GM20431 (cell line): ENCODE results near the gene CAD.
"Not testable (repeated sequence)": the region's sequence is repeated elsewhere in the genome, so short reads cannot be mapped to it uniquely, and the experiment has no call there.

Experiments used
- in situ Hi-C: fragments of 300-500 bp; cut with MseI, MboI; formaldehyde crosslinking; loops from one replicate; pipeline ENCODE4 v1.15.0; 2020; ENCODE audit warnings: low sequenced_read_pairs; ENCODE audit not compliant: unreplicated experiment

Gene CAD

DNA sequence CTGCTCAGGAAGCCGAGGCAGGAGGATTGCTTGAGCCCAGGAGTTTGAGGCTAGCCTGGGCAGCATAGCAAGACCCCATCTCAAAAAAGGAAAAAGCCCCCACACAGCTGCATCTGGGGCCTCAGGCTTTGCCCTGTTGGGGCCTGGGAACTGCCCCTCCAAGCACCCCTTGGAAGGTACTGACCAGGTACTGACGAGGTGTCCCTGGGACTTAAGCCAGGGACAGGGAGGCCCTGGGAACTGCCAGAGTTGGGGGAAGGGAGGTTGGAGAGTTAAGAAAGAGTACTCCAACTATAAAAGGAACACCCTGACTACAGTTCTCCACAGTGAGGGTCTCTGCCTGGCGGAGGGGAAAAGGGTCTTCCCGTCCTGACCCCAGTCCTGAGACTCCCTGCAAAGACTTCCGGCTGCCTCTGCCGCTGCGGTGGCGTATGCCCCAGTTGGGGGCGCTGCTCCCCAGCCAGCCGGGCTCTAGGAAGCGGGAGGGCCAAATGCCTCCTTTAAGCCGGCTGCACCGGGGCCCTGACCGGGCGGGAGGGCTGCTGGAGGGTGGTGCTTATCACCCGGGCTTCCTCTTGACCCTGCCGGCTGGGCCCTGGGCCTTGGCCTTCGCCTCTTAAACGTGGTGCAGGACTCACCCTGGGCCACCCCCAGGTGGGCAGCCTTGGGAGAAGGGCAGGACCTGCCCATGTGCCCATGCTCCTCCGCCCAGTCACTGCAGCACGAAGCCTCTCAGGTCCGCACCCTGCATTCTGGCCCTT lies 32.9 kb downstream of the CAD start:
- in situ Hi-C loops, result no loop called here

DNA sequence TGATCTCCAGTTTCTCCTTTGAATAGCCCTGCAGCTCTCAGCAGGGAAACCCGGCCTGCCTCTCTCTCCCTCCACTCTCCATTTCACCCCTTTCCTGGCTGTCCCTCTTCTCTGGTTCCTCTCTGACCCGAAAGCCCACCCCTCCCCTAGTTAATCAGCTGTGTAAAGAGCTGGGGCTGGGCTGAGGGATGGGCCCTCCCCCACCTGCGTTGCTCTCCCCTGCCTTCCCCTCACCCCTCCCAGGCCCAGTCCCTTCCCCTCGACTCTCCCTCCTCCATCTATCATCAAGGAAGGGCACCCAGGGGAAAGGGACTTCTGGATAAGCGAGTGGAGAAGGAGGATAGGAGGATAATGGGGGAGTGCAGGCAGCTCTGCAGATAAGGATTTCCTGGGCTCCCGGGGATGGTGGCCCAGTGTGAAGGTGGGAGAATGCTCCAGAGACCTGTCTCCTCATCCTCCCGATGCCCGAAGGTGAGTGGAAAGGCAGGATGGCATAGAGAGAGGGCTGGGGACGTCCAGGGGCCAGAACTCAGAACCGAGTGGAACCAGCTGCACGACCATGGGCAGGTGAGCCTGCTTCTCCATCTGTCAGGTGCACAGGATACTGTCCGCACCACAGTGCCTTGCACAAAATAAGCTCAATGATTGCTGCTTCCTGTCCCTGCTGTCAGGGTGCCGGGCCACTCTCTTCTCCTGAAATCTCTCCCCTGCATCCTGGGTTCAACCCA lies 33.6 kb downstream of the CAD start:
- in situ Hi-C loops, result no loop called here

DNA sequence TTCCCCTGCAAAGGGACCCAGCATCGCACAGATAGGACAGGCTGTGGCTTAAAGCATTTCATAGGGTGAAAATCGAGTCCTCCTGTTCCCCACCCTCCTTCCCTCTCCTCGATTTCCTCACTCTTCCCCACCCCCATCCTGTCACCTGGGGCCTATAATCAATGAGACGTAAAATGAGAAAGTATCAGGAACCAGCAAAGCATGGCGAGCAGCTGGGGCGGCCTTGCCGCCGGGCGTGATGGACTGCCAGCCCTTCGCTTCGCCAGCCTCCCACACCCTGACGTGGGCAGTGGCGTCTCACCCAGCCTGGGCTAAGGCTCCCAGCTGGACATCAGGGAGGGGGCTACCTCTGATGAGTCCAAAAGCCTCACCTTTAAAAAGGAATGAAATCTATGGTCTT lies 34.6 kb downstream of the CAD start:
- in situ Hi-C loops, result no loop called here

DNA sequence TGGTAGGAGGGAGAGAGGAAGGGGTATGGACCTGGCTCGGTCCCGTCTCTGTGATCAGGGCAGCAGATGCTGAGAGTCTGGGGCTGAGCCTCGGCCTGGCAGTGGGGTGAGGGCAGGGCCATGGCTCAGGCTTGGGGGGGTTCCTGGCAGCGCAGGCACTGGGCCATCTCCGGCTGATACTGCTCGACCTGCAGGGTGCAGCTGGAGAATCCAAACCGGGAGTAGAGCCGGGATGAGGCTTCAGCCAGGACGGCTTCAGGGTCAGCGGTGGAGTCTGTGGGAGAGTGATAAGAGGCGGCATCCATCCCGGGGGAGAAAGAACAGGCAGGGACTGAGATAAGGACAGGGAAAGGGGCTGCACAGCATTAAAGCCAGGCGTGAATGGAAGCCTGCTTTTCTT lies 38.0 kb downstream of the CAD start:
- in situ Hi-C loops, result no loop called here

DNA sequence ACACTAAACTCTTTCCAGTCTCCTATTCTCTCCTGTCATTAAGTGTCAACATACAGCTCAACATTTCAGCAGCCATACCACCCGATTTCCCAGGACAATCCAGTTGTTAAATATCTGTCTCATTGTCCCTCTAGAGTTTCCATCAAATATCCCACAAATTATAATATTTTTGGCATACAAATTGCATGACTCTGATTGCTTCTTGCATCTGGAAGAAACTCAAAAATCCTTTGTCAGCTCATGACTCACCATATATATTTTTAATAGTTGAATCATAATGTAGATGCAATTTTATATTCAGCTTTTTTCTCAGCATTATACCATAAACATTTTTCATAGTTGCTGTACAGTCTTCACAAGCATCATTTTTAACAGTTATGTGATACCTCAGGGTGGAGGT lies 38.5 kb downstream of the CAD start:
- in situ Hi-C loops, result no loop called here

DNA sequence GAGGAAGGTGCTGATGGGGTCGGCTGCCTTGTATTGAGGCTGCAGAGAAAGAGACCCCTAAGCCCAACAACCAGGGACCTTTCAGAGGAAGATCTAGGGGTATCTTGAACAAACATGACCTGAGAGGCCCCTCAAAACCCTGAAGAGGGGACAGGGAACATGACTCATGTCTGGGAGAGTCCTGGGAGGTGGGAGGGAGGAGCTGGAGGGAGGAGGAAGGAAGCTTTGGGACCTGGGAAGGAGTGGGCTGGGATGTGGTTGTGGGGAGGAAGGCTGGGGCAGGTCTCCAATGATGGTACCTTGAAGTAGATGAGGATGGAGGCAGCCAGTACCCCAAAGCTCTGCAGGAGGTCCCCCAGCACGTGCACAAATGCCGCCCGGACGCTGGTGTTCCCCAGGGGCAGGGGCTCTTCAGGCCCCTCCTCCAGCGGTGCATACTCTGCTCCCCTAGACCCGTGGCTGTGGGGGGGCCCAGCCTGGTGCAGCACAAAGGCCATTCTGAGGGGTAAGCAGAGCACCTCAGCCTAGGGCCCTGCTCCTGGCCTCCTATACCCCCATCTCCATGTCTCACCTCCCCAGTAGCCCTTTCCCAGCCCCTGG lies 39.8 kb downstream of the CAD start:
- in situ Hi-C loops, result no loop called here

DNA sequence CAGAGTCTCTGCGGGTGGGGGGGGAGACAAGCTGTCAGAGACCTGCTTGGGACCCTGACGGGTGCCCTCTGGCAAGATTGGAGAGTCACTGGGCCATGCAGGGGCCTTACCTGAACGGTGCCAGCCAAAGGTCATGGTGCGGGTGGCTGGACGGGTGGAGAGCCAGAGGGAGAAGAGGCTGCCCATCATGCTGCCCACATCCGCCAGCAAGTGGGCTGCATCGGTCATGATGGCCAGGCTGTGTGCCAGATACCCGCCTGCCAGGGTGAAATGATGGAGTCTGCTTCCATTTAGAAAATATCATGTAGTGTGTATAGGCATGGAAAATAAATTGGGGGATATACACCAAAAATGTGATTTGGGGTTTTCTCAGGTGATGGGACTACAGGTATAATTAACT lies 40.9 kb downstream of the CAD start:
- in situ Hi-C loops, result no loop called here

DNA sequence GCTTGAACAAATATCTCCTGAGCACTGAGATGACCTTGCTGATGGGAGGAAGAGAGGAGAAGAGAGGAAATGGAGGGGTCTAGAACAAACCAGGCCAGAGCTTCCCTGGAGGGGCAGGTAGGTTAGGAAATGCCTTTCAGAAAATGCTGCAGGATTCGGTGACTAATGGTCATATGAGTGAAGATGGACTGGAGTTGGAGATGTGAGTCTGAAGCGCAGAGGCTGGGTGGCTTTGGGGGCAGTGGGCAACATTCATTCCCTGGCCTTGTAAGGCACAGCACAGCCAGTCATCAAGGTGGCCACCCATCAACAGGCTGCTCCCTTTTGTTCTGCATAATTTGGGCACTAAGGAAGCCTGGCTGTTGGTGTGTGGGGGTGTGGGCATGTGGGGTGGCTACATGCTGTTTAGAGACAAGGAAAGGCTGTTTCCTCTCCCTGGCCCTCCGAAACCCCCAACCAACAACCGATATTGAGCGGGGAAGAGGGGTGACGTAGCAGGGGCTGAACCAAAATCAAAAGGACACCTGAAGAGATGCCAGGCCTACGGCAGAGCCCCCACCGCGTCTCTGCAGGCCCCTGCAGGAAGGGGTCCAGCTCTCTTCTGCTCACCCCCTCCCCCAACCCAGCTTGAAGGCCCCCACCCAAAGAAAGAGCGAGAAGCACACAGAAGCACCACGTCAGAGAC lies 44.2 kb downstream of the CAD start:
- in situ Hi-C loops, result no loop called here

DNA sequence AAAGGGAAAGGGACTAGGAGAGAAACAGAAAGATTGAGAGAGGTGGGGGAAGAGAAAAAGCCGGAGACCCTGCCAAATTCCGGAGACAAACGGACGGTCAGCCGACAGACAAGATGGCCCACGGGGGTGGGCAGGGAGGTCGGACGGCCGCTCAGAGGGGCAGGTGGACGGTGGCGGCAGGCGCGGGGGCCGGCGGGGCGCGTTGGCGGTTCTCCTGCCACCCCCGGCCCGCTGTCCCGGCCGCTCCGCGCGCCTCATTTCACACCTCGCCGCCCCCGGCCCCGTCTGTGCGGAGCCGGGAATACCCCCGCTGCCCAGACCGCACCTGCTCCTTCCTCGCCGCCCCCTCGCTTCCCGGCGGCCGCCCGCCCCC lies 44.7 kb downstream of the CAD start:
- in situ Hi-C loops, result no loop called here

DNA sequence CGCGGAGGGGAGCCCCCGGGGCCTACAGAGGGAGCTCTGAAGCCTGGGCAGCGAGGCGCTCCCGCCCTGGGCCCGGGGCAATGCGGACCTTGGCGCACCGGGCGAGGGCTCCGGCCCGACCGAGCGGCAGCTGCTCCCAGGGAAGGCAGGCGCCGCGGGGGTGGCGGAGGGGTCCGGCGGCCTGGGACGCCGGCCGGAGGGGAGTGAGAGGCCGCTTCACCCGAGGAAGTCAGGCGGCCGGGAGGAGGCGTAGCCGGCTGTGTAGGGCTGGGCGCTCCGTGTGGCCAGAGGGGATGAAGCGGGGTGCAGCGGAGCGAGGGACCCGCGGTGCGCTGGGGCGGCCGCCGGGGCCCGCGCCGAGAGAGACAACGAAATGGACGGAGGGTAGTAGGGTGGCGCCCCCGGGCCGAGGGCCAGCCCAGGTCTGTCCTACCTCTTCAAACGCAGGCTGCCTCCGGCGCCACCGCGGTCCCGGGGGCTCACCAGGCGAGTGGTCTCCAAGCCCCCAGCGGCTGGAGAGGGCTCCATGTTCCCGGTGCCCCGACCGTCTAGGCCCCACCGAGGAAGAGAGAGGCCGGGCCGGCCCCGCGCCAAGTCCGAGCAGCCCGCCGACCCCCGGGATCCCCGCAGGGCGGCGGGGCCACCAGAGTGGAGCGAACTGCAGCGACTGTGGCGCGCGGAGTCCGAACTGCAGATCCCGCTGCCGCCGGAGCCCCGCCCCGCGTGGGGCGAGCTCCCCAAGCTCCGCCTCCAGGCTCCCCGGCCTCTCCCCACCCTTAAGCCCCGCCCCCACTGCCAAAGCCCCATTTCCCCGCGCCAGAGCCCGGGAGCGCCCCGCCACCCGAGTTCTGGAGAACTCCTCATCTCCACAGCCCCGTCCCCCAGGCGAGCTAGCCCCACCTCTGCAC lies 45.5 kb downstream of the CAD start, which contains the start of gene SLC30A3:
Gene SLC30A3, minus strand, starts transcription at position 669 of the 908 bp plus-strand sequence. Its CDS starts 141 bp downstream, at position 528.
- in situ Hi-C loops, result no loop called here

DNA sequence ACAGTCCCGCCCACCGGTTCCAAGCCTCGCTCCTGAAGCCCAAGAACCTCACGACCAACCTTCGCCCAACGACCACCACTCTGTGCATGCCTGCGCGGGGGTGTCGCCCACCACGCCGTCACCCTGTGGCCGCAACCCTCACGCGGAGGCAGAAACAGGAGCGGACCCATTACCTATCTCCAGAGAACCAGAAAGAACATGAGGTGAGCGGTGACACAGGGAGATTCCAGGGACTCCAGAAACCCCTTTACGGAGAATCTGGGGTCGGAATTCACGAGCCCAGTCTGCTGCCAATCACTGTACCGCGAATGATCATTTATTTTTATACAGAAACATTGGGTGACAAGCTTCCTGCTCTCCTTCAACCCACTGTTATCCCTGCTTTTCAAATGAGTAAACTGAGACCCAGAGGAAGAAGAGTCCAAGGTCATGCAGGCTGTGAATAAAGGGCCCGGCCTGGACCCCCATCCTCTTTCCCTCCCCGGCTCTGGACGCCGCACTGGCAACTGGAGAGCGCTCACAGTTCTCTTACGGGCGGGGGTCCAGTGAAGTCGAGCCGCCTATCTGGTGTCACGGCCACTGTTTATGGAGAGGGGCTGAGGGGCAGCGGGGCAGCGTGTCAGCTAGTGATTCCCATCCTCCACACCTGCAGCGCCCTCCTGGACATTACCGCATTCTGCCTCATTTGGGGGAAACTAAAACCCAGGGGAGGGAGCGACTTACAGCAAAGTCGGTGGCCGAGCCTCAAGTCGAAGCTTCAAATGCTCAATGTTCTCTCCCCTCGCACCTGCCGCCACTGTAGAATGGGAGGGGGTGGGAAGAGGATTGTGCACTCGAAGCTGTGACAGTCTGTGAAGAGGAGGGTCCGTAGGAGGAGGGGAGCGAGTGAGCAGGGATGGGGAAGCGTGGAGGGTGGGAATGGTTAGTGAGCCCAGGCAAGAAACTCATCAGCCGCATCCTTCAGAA lies 46.4 kb downstream of the CAD start:
- in situ Hi-C loops, result no loop called here

DNA sequence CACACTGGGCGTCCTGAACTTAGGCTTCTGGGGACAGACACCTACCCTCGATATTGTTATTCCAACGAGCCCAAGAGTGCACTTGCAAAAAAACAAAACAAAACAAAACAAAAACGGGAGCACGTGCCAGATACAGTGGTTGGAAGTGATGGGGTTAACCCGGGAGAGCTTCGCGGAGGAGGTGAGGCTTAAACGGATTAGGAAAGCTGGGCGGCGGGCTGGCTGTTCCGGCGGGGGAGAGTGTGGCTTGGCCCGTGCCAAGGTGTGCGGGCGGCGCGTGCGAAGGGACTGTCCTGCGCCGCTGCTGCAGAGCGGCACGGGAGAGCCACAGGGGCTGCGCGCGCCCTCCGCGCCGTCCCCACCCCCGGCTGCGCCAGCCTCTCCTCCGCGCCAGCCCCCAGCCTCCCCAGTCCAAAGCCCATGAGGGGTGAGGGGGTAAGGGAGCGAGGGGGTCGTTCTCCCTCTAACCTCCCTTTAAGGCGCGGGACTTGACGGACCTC lies 47.1 kb downstream of the CAD start:
- in situ Hi-C loops, result no loop called here

DNA sequence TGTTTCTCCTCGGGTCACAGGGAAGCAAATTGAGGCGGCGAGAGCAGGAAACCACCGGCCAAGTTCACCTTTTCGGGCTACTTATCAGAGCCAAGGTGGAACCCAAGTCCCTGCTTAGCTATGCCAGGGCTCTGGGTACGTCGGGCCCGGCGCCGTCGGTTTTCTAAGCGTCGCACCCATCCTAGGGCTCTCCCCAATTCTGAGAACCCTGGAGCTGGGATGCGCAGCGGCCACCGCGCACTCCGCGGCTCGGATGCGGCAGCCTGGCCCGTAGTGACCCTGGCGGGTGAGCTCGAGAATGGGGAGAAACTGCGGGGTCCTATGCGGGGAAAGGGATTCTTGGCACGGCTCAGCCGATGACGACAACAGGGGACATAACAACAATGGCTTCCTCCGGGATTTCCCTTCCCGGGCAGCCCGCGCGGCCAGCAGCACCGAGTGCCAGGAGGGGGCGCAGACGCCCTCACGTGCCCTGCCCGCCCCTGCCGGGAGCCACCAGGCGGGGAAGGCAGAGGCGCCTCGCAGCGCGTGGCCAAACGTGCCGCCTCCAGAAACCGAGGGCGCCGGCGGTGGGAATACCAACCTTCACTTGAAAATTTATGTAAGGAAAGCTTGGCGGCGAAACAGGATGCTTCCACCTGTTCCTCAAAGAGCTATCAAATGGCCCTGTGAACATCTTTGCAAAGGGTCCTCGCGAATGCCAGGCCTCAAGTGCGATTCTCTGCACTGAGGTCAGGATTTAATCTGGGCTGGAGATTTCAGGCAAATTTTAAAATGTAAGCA lies 47.8 kb downstream of the CAD start:
- in situ Hi-C loops, result no loop called here

DNA sequence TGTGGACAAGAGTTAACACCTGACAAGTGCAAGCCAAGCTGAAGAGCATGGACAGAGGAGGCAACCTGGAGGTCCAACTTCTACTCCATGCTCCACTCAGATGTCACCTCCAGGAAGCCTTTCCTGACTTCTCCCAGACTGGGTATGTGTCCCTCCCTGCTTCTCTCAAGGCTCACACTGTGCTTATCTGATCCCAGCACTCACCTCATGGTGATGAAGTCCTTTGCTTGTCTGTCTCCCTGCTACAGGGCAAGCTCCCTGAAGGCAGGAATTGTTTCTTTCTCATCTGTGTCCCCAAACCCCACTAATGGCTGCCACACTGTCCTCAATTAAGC lies 48.3 kb downstream of the CAD start:
- in situ Hi-C loops, result no loop called here

DNA sequence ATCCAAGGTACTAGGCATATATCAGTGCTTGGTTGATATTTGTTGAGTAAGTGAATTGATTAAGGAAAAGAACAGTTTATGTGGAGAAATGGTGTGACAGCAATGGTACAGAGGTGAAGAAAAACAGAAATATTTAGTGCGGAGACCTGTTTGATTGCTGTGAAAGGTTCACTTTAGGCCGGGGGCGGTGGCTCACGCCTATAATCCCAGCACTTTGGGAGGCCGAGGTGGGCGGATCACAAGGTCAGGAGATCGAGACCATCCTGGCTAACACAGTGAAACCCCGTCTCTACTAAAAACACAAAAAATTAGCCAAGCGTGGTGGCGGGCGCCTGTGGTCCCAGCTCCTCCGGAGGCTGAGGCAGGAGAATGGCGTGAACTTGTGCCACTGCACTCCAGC lies 51.1 kb downstream of the CAD start:
- in situ Hi-C loops, result not testable (repeated sequence)

DNA sequence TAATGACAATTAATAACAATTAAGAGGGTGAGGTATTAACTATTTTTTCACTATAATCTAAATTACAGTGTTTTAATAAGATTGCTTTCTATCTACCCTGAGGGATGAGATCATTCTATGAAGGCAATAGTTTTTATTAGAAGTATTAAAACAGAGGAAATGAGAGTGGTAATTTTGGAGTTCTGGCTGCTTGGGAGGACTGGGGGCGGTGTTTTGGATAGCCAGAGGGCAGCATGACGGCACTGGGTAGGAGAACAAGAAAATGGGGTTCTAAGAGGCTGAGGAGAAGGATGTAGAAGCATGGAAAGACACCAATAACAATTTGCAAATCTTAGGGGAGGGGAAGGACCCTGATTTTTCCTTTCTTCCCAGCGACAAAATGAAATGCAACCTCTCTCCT lies 53.0 kb downstream of the CAD start:
- in situ Hi-C loops, result no loop called here

DNA sequence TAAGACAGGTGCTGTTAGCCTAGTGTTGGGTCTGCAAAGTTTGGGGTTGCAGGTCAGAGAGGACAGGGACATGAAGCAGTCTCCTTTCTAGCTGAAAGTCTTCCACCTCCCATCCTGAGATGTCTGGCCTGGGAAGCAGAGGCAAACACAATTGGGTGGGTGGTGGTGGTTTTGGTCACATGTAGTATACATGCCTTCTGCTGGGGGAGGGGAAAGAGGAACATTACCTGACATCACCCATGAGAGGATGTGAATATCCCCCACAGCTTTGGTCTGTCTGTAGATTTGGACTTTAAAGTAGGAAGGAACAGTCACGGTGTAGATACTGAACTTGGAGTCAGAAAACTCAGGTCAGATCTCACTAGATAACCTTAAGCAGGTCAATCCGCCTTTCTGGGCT lies 53.5 kb downstream of the CAD start:
- in situ Hi-C loops, result no loop called here
